Keratinocyte (primary cell): ENCODE measurements around the gene TRAF3. TPM values are rescaled to one million over a fixed set of nuclear protein-coding genes. Genes with fewer than 3 reads are reported as not detected.

Source experiments
- DNase-seq: peaks from one replicate; pipeline ENCODE4 v3.0.0-alpha.2; 2011; ENCODE audit warnings: low read depth, missing footprints, low spot score
- FAIRE-seq: peaks from 2 replicates; lab custom pipeline; 2011; peaks lifted over from hg19 to GRCh38; lab: Jason Lieb, UNC
- H2AFZ ChIP-seq: 2 replicates; pipeline ENCODE4 v1.6.0; 2012; ENCODE audit warnings: low read length, control low read depth, inconsistent platforms; ENCODE audit not compliant: control insufficient read depth
- H3K27ac ChIP-seq: 2 replicates; pipeline ENCODE4 v1.5.1; 2011; ENCODE audit warnings: low read length; ENCODE audit not compliant: control insufficient read depth, insufficient read depth
- H3K27me3 ChIP-seq: 3 replicates; pipeline ENCODE4 v1.6.0; 2011; ENCODE audit warnings: low read length; ENCODE audit not compliant: control insufficient read depth, insufficient read depth; ENCODE audit errors: extremely low read depth
- H3K36me3 ChIP-seq, 2 experiments: 2 replicates in 1 of 2; 3 replicates in 1 of 2; pipeline ENCODE4 v1.5.1; 2011; ENCODE audit warnings: low read length in 2 of 2, mild to moderate bottlenecking in 1 of 2; ENCODE audit not compliant: control insufficient read depth in 2 of 2, insufficient read depth in 2 of 2; ENCODE audit errors: extremely low read depth in 1 of 2
- H3K4me1 ChIP-seq: 3 replicates; pipeline ENCODE4 v1.5.1; 2011; ENCODE audit warnings: low read length; ENCODE audit not compliant: control insufficient read depth, insufficient read depth; ENCODE audit errors: extremely low read depth
- H3K4me2 ChIP-seq: 3 replicates; pipeline ENCODE4 v1.6.0; 2011; ENCODE audit warnings: low read depth, low read length; ENCODE audit not compliant: control insufficient read depth, insufficient read depth; ENCODE audit errors: extremely low read depth
- H3K4me3 ChIP-seq, 3 experiments: fragments of 200-600 bp in 1 of 3; sonication (generic) in 1 of 3; 2 replicates in 2 of 3; 3 replicates in 1 of 3; pipeline ENCODE4 v1.5.1; 2011 to 2016; ENCODE audit warnings: low read length in 3 of 3, mild to moderate bottlenecking in 3 of 3, control low read depth in 2 of 3, inconsistent platforms in 1 of 3, low read depth in 1 of 3, mixed read lengths in 1 of 3, mixed run types in 1 of 3, moderate library complexity in 1 of 3; ENCODE audit not compliant: control insufficient read depth in 2 of 3, insufficient read depth in 2 of 3; ENCODE audit errors: extremely low read depth in 1 of 3
- H3K79me2 ChIP-seq: 2 replicates; pipeline ENCODE4 v1.6.0; 2012; ENCODE audit warnings: low read length; ENCODE audit not compliant: control insufficient read depth, insufficient read depth
- H3K9ac ChIP-seq: 3 replicates; pipeline ENCODE4 v1.6.0; 2011; ENCODE audit warnings: low read length; ENCODE audit not compliant: control insufficient read depth, insufficient read depth; ENCODE audit errors: extremely low read depth
- H3K9me1 ChIP-seq: 3 replicates; pipeline ENCODE4 v1.6.0; 2011; ENCODE audit warnings: low read length; ENCODE audit not compliant: control insufficient read depth, insufficient read depth; ENCODE audit errors: extremely low read depth
- H3K9me3 ChIP-seq: 2 replicates; pipeline ENCODE4 v1.5.1; 2012; ENCODE audit warnings: low read depth, low read length; ENCODE audit not compliant: control insufficient read depth
- H4K20me1 ChIP-seq: 3 replicates; pipeline ENCODE4 v1.6.0; 2011; ENCODE audit warnings: low read length; ENCODE audit not compliant: control insufficient read depth, insufficient read depth; ENCODE audit errors: extremely low read depth
- EZH2 ChIP-seq: IDR thresholded peaks from one replicate; pipeline ENCODE4 v1.6.1; 2012; ENCODE audit warnings: inconsistent platforms, mild to moderate bottlenecking, low read length, moderate library complexity
- dilution Hi-C: fragments of 300-500 bp; cut with MboI; formaldehyde crosslinking; loops from one replicate; pipeline ENCODE4 v1.7.0; 2020; ENCODE audit warnings: low sequenced_read_pairs; ENCODE audit not compliant: extremely low pct_ligation_motif_present
- polyA plus RNA-seq, 5 experiments: library from polyadenylated mRNA; depleted of rRNA in 3 of 5; stranded (reverse) in 3 of 5; stranded (forward) in 1 of 5; unstranded in 1 of 5; fragments of >200 nt; gene quantifications; 1 replicate in 1 of 5; 2 replicates in 3 of 5; 3 replicates in 1 of 5; pipeline versions ENCODE4 v1.2.1 to v1.2.3, GENCODE V29; 2011 to 2012; ENCODE audit warnings: missing spikeins in 2 of 5, low read depth in 1 of 5, low replicate concordance in 1 of 5
- TF ChIP-seq, protein P1 (sequence below), 3 experiments: IDR thresholded peaks in 1 of 3; conservative IDR thresholded peaks in 1 of 3; optimal IDR thresholded peaks in 1 of 3; 2 replicates in 2 of 3; 3 replicates in 1 of 3; pipeline versions ENCODE3 to v1.5.1; 2011; ENCODE audit warnings: low read length in 3 of 3, mild to moderate bottlenecking in 3 of 3, moderate library complexity in 2 of 3, control low read depth in 1 of 3, inconsistent platforms in 1 of 3; ENCODE audit not compliant: insufficient read depth in 2 of 3; ENCODE audit errors: extremely low read depth in 1 of 3

TRAF3 gene
- polyA plus RNA-seq, 1 donor (not counting 4 experiments of a cell fraction or from before 2014, with no cell fraction given): 12.5 TPM

DNA sequence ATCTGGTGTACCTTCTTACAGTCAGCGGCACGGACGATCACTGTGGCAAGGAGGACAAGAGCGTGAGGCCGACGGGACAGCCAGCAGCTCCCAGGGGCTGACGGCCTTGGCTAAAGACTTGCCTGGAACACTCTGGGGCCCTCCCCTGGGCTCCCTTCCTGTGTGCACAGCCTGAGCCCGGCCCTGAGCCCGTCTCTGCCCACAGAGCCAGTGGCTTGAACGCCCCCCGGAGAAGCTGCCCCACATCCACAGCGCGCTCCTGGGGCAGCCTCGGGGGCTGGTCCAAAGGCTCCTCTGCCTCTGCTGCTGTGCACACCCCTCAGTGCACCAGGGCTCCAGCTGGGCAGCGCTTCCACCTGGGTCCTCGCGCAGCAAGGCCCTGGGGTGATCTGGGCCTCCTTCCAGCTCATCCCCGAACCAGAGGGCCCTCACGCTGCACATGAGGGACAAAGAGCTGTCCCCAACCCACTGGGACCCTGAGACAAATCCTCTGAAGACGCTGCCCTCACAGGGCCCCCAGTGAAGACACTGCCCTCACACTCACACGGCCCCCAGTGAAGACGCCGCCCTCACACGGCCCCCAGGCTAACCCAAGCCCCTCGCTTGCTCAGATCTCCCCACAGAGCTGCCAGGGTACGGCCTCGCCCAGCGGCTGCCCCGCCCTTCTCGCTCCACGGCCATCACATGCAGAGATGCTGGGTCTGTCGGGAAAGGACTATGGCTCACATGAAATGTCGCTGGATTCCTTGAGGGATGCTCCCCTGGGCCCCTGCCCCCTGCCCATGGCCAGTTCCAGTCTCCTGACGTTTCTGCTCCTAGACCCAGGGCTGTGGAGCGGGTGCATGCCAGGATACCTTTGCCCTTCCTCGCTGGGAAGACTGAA is 167.4 kb downstream of the TRAF3 start:
- Histone ChIP-seq H3K9me3 (no peaks in the 10 kb centered on the region), H3K4me1 (no peaks in the 10 kb centered on the region), H3K9me1 (no peaks in the 10 kb centered on the region), H3K79me2 (no peaks in the 10 kb centered on the region), H3K4me2 (no peak overlapping the region), H4K20me1 (peaks cover 3% of the 10 kb centered on the region), H3K9ac (no peak overlapping the region), H3K27ac (no peak overlapping the region), H3K36me3 (peaks cover 39 to 40% of the 10 kb centered on the region in 2 experiments), H2AFZ (no peak overlapping the region), H3K27me3 (no peaks in the 10 kb centered on the region), H3K4me3 (no peak overlapping the region)
- dilution Hi-C loops: no loop called here
- DNase-seq (no peak), FAIRE-seq (no peak)
- no peak for TF ChIP-seq EZH2
- TF ChIP-seq, protein P1, sequence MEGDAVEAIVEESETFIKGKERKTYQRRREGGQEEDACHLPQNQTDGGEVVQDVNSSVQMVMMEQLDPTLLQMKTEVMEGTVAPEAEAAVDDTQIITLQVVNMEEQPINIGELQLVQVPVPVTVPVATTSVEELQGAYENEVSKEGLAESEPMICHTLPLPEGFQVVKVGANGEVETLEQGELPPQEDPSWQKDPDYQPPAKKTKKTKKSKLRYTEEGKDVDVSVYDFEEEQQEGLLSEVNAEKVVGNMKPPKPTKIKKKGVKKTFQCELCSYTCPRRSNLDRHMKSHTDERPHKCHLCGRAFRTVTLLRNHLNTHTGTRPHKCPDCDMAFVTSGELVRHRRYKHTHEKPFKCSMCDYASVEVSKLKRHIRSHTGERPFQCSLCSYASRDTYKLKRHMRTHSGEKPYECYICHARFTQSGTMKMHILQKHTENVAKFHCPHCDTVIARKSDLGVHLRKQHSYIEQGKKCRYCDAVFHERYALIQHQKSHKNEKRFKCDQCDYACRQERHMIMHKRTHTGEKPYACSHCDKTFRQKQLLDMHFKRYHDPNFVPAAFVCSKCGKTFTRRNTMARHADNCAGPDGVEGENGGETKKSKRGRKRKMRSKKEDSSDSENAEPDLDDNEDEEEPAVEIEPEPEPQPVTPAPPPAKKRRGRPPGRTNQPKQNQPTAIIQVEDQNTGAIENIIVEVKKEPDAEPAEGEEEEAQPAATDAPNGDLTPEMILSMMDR (optimal IDR thresholded peaks at IDR 0.05 in 1 of 3, IDR thresholded peaks at IDR 0.05 in 1 of 3, conservative IDR thresholded peaks at IDR 0.05 in 1 of 3; ENCODE audit: extremely low read depth in 1 of 3, insufficient read depth in 2 of 3, low read length in 3 of 3): no peak

DNA sequence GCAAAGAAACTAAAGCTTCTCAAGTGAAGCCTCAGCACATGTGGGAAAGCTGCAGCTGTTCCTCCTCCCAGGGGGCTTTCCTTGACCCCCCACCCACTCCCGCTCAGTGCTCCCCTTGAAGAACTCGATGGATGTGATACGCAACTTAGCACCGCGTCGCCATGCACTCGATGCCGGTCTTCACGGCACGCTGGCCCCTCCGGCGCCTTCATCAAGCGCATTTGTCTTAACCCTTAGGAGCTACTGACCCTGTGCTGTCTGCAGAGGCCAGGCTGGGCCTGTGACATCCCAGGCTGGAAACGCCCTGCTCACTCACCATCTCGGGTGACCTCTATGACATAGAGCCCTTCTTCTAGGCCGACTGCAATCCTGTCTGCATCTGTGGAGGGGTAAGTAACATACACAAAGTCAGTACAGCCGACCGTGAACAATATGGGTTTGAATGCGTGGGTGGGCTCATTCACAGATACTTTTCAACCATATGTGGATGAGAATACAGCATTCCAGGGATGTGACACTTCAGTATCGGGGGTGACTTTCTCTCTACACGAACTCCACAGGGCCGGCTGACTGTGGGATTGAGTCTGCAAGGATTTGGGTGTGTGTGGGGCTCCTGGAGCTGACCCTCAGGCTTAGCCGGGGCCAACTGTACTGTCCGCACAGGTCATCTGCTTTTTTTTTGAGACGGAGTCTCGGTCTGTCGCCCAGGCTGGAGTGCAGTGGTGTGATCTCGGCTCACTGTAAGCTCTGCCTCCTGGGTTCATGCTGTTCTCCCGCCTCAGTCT is 168.3 kb downstream of the TRAF3 start:
- dilution Hi-C loops: no loop called here

More for the DNA sequence above, 168.3 kb downstream of the TRAF3 start:
- no peak for TF ChIP-seq EZH2
- TF ChIP-seq, protein P1 (optimal IDR thresholded peaks at IDR 0.05 in 1 of 3, IDR thresholded peaks at IDR 0.05 in 1 of 3, conservative IDR thresholded peaks at IDR 0.05 in 1 of 3; ENCODE audit: extremely low read depth in 1 of 3, insufficient read depth in 2 of 3, low read length in 3 of 3): no peak
- H3K36me3 ChIP-seq: peaks cover 35 to 42% of the 10 kb centered on the region in 2 experiments
- no peak overlapping the region for H3K4me2 ChIP-seq
- DNase-seq: no peak
- no peaks in the 10 kb centered on the region for H3K9me1 ChIP-seq
- no peaks in the 10 kb centered on the region for H3K27me3 ChIP-seq
- peaks cover 3% of the 10 kb centered on the region for H4K20me1 ChIP-seq
- H2AFZ ChIP-seq: no peak overlapping the region
- H3K27ac ChIP-seq: no peak overlapping the region
- no peaks in the 10 kb centered on the region for H3K79me2 ChIP-seq
- H3K9me3 ChIP-seq: no peaks in the 10 kb centered on the region
- H3K4me3 ChIP-seq: no peak overlapping the region
- FAIRE-seq: no peak
- H3K4me1 ChIP-seq: no peaks in the 10 kb centered on the region
- H3K9ac ChIP-seq: no peak overlapping the region
